GM19025 (cell line): Measurements from ENCODE around the gene OSMR.

Experiments
- ATAC-seq: cut with Tn5 transposase; IDR thresholded peaks from one replicate; pipeline ENCODE4 v1.9.1; 2021; ENCODE audit warnings: mild to moderate bottlenecking, low read depth, moderate library complexity; ENCODE audit not compliant: unreplicated experiment

Gene OSMR

GRCh38 chr5:38845526-38846378 is at the start of gene OSMR:
OSMR (plus strand) TSS chr5:38846012; CDS start chr5:38869045, 23,033 bp downstream.
- no peak for ATAC-seq

DNA sequence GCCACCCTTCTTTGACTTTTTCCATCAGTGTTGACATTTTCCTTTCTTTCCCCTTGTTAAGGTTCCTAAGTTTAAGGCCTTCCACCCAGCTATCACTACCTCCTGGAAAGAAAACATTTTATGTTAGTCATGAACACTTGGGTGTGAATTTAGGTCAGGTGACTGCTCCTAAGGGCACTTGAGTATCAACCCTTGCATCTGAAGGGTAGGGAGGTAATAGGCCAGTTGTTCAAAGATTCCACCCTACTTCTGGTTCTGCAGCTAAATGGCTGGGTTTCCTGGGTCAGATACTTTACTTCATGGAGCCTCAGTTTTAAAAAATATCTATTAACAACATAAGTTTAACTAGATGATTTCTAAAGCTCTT is 49.1 kb upstream of the OSMR start:
- no peak for ATAC-seq

DNA sequence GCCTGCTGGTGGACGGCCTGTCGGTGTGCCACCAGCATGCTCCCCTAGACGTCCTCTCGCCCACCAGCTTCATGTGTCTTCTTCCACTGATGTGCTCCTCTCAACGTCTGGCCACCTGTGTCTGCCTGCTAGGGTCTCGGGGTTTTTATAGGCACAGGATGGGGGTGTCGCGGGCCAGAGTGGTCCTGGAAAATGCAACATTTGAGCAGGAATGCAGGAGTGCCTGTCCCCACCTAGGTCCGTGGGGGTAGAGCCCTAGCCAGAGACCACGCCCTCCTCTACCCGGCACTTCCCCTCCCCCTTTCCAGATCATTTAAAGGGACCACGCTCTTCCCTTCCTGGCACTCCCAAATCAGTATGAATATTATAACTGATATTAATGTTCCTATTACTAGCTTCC is 48.0 kb upstream of the OSMR start:
- no peak for ATAC-seq

DNA sequence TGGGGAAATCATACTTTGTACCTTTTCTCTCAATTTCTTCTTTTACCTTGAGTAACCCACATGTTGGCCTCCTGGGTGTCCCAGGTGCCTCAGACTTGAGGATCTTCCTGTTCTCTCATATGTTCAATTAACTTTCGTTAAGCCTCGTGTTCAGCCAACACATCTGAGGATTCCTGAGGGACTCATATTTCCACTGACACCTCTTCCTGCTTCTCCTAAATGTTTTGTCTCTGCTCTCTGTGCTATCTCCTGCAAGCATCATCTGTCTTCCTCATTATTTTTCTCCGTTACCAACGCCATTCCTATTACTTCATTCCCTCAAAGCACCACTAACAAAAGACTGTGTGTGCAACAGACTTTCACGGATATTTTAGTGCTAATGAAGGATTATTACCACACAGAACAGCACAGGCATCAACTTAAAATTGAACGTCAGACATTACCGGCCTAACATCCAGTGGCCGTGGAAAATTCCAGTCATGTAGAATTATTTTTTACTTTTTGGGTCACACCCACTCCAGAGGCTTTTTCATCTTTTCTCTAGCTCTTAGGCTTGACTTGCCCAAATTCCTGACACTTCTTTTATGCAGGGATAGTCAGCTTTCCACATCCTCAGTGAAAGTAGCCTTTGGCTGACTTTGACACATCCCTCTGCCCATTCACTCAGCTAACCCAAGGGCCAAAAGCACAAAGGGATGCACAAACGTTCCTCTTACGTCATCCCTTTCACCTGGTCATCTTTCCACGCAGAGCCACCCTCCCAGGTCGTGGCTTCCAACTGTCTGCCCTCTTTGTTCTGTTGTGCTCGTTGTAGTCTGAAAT is 46.0 kb upstream of the OSMR start:
- ATAC-seq = no peak

GRCh38 chr5:38800515-38800914 is 45.3 kb upstream of the OSMR start:
- no peak for ATAC-seq

DNA sequence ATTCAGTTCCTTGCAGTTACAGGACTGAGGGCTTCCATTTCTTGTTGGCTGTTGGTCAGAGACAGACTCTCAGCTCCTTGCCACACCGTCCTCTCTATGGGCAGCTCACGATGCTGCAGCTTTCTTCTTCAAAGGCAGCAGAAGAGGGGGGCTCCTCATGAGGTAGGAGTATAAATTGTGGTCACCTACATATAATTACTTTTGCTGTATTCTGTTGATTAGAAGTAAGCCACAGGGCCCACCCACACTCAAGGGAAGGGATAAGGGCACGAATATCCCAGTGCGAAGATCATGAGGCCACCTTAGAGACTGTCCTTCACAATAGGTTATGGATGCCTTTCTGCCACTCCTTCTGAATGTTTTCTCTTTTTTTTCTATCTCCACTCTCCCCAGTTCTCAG is 43.7 kb upstream of the OSMR start:
- ATAC-seq = no peak

DNA sequence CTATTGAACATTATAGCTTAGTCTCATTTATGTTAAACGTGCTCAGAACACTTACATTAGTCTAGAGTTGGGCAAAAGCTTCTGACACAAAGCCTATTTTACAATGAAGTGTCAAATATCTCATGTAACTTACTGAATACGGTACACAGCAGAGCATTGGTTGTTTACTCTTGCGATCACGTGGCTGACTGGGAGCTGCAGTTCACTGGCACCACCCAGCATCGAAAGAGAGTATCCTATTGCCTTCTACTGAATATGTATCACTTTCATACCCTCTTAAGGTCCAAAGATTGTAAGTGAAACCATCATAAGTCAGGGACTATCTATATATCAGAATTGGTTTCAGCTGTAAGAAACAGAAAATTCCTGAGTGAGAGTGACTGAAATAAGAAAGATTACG is 42.6 kb upstream of the OSMR start:
- no peak for ATAC-seq

DNA sequence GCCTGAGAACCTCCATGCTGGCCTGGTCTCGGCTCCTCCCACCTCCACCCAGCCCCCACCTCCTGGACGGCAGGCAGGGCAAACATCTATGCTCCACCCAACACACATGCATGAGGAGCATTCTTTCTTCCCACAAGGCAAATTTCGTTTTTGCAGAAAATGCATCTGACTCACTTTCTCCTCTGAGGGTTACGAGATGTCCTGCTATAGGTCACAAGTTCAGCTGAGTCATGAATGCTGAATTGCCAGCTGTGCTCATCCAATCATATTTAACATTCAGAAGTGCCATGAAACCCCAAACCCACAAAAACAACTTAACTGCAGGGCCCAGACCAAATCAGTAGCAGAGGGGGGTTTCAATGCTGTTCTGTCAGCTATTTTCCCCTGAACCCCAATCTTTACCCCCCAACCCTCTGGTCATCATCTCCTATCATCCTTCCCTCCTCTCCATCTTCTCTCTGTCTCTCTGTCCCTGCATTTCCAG is 39.0 kb upstream of the OSMR start:
- no peak for ATAC-seq

- ATAC-seq = no peak
Measured at GRCh38 chr5:38807570-38808483, 38.0 kb upstream of the OSMR start.

- ATAC-seq = no peak
Measured at GRCh38 chr5:38808666-38809343, 37.0 kb upstream of the OSMR start.

- ATAC-seq = no peak
Measured at GRCh38 chr5:38809388-38810359, 36.1 kb upstream of the OSMR start.

- ATAC-seq = no peak
Measured at GRCh38 chr5:38814879-38815278, 30.9 kb upstream of the OSMR start.

DNA sequence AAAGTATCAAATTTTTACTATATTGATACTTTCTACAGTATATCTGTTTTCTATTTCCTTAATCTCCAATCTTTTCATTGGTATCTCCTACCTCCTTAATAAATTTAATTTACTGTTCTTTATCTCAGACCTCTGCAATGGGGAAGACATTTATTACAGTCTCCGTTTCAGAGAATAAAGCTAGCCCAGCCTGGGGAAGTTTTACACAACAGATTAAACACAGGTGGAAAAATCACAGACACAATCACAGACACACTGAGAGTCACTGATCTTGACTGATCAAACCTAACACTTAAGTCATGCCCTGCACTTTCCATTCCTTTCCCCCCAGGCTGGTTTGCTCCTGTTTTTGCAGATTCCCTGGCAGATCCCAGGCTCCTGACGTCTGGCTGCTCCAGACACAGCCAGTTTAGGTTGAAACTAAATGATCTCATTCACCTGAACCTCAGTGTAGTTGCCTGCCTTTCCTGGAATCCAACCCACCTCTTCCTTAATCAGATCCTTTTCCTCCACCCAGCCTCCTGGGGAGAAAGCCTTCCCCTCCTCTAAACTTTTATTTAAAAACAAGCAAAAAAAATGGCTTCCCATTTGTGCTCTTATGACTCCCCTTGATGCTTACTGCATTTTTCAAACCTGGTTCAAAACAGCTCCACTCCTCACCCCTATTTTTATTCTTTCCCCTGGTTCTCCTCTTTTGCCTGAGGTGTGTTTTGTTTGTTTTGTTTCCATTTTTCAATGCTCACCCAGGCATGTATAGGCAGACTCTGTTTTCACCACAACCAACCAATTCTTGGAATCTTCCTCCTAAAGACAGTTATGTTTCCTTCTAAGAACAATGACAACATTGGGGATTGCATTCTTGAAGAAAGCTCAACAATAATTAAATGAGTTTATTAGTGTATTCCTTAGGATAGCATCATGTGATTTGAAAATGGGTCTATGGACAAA is 29.5 kb upstream of the OSMR start:
- no peak for ATAC-seq

DNA sequence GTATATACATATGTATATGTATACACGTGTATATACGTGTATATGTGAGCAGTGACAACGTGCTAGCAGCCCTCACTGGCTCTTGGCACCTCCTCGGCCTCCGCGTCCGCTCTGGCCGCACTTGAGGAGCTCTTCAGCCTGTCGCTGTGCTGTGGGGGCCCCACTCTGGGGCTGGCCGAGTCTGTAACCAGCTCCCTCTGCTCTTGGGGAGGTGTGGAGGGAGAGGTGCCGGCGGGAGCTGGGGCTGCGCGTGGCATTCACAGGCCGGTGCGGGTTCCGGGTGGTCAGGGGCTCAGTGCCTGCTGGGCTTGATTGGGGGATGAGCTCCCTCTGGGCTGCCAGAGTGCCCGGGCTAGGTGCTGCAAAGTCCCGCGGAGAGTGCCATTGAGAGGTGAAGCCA is 24.1 kb upstream of the OSMR start:
- ATAC-seq = no peak

GRCh38 chr5:38823503-38823902 is 22.3 kb upstream of the OSMR start:
- ATAC-seq = no peak

GRCh38 chr5:38824821-38825220 is 21.0 kb upstream of the OSMR start:
- ATAC-seq = no peak

- ATAC-seq = no peak
Measured at GRCh38 chr5:38825494-38825893, 20.3 kb upstream of the OSMR start.

DNA sequence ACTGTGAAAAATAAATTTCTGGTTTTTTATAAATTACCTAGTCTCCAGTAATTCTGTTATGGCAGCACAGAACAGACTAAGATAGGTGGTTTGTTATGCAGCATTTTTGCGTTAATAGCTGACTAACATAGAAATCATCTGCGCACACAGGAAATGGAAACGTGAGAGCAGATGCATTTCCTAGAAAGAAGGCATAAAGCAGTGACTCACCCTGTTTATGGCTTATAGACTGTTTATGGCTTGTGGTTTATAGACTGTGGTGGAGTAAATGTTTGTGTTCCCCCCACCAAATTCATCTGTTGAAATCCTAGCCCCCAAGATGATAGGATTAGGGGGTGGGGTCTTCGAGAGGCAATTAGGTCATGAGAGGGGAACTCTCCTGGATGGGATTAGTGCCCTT is 18.3 kb upstream of the OSMR start:
- no peak for ATAC-seq
